GM12874 (cell line): ENCODE data around the gene FAM184A.

Experiments used
- TF ChIP-seq, protein P1 (sequence below): IDR thresholded peaks from 2 replicates; pipeline ENCODE4 v1.5.1; 2011; ENCODE audit warnings: low read depth, mild to moderate bottlenecking, control low read depth, low read length, moderate library complexity; ENCODE audit not compliant: insufficient read depth

The FAM184A gene

GRCh38 chr6:119122336-119122735, 43.9 kb upstream of the FAM184A start:
- TF ChIP-seq, protein P1, sequence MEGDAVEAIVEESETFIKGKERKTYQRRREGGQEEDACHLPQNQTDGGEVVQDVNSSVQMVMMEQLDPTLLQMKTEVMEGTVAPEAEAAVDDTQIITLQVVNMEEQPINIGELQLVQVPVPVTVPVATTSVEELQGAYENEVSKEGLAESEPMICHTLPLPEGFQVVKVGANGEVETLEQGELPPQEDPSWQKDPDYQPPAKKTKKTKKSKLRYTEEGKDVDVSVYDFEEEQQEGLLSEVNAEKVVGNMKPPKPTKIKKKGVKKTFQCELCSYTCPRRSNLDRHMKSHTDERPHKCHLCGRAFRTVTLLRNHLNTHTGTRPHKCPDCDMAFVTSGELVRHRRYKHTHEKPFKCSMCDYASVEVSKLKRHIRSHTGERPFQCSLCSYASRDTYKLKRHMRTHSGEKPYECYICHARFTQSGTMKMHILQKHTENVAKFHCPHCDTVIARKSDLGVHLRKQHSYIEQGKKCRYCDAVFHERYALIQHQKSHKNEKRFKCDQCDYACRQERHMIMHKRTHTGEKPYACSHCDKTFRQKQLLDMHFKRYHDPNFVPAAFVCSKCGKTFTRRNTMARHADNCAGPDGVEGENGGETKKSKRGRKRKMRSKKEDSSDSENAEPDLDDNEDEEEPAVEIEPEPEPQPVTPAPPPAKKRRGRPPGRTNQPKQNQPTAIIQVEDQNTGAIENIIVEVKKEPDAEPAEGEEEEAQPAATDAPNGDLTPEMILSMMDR = no peak

DNA sequence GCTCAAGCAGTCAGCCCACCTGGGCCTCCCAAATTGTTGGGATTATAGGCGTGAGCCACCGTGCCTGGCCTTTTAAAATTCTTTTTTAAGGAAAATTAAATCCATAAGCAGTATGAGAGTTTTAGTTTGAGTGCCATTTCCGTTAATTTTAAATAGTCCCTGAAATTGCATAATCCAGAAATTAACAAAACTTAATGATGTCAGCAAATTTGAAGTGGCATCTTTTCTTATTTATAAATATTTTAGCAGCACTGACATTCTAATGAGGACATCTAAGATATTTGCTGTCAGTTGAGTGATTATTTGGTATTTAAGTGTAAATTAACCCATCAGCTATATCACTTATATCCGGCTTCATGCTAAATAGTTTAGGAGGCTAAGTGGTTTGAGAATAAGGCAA, 42.9 kb upstream of the FAM184A start:
- TF ChIP-seq, protein P1 = no peak

- TF ChIP-seq, protein P1 = no peak
Measured at GRCh38 chr6:119119989-119120388, 41.5 kb upstream of the FAM184A start.

DNA sequence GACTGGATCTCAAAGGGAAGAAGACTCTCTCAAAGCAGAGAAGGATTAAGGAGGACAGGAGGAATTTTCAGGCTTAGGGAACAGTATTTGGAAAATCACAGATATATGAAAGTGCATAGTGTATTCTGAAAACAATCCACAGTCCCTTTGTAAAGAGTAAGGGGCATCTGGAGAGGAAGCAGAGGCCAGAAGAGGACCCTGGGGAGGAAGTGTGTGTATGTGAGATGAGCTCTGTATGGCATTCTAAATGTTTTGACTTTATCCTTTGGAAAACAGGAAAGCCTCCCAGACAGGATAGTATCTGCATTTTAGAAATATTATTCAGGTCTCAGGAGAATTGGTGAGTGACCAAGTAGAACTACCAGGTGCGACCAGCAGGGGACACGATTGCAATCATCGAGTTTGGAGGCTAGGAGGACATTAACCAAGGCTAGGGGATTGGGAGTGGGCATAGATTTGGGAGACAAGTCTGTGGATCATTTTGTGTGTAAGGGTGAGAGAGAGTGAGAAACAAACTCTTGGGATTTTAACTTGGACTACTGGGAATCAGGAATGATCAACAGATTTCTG, 38.3 kb upstream of the FAM184A start:
- TF ChIP-seq, protein P1 = peak; percentile 37; the same call in 1 of the 2 replicates

DNA sequence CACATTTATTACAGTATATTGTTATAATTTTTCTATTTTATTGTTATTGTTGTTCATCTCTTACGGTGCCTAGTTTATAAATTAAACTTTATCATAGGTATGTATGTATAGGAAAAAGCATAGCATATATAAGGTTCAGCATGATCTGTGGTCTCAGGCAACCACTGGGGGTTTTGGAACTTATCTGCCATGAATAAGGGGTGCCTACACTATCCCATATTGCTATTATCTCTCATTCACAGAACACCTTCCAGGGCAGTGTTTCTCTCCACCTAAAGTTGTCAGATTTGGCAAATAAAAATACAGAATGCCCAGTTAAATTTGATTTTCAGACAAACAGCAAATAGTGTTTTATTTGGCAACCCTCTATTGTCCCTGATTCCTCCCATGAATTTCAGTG, 35.5 kb upstream of the FAM184A start:
- TF ChIP-seq, protein P1 = no peak

DNA sequence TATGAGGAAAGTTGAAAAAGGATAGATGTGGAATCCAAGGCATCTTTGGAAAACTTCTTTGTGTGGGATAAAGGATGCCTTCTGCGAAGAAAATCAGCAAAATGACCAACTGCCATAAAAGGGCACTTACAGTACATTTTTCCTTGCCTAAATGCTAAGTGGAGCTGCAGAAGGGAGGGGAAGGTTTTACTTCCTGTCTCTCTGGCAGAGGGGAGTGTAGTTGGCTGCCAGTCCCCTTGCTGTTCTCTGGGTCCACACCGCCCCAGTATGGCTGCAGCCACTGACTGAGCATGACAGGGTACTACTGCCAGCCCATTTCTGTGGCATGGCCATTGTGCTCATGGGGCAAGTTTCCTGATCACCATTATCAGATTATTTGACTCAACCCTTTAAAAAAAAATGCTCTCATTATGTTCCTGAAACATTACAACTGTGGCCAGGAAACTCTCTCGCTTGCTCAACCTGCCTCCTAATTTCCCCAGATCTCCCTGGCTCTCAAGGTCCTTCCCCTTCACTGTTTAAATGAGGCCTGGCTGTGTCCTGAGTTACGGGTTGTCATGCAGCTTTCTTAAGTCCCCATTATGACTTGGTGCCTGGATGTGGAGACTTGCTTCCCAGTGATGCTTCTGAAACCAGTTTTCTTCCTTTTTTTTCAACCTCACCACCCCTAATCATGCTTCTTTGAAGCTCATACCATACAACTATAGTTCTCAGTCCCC, 34.5 kb upstream of the FAM184A start:
- TF ChIP-seq, protein P1 = no peak

DNA sequence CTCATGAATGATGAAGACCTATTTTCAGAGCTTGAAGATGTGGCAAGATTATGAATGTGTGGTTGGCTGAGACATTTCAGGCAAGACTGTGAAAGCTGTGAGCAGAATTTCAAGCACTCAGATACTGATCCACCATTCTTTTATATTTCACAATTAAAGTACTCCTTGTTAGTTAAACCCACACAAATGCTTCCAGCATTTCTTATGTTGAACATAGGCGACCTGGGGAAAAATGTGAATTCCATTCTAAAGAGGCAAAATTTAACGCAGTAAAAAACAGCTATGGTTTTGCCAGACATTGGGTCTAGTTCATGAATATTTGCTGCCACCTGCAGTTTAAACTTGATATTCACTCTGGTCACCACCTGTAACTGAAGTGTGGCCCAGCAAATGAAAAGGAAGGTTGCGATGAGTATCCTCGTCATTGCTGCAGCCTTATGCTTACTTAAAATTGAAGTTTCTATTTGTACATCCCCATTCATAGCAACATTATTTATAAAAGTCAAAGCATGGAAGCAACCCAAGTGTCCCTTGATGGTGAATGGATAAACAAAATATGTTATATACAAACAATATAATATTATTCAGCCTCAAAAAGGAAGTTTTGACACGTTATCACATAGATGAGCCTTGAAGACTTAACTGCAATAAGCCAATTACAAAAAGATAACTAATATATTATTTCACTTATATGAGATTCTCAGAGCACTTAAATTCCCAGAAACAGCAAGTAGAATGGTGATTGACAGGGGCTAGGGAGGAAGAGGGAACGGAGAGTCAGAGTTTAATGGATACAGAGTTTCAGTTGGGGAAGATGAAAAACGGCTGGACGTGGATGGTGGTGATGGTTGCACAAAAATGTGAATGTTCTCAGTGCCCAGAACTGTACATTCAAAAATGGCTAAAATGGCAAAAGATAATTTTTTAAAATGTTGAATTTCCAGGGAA, 32.4 kb upstream of the FAM184A start:
- TF ChIP-seq, protein P1 = peak; percentile 40
